NCI-H146 treated with DMSO at 0.1 percent for 48 hours (cell line): Measurements from ENCODE around the gene OR10T2.
"Not testable (repeated sequence)": the region's sequence is repeated elsewhere in the genome, so short reads cannot be mapped to it uniquely, and the experiment has no call there.

Source experiments
- DNase-seq: peaks from one replicate; lab custom pipeline; 2025; ENCODE audit not compliant: unreplicated experiment; lab: John Stamatoyannopoulos, UW

OR10T2 gene

DNA sequence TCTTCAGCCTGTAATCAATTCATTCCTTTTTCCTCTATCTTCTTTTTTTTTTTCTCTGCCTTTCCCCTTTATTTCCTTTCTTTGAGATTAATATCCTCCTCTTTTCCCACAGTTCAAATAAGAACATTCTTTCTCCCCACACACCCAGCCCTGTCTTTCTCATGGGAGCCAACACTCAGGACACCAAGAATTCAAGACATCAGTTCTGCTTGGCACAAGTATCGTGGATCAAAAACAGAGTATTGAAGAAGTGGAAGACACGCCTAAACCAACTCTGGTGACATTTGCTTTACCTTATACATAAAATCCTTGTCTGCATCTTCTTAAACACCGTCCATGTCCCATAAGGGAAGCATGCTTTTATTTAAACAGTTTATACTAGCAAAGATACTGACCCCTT, 42.6 kb downstream of the OR10T2 start:
- DNase-seq: no peak

DNA sequence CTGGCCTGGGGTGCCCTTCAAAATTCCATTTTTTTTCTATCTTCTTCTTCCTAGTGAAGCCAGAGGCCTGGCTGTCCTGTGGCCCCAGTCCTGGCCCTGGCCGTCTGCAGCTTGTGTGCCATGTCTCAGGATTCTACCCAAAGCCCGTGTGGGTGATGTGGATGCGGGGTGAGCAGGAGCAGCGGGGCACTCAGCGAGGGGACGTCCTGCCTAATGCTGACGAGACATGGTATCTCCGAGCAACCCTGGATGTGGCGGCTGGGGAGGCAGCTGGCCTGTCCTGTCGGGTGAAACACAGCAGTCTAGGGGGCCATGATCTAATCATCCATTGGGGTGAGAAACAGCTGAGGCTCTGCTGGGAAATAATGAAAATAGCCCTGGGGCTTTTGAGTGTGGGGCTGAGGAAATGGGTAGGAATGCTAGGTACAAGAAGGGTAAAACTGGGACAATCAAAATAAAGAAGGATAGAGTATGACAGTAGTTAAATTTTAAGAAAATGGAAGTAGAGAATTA, 43.4 kb downstream of the OR10T2 start:
- no peak for DNase-seq

DNA sequence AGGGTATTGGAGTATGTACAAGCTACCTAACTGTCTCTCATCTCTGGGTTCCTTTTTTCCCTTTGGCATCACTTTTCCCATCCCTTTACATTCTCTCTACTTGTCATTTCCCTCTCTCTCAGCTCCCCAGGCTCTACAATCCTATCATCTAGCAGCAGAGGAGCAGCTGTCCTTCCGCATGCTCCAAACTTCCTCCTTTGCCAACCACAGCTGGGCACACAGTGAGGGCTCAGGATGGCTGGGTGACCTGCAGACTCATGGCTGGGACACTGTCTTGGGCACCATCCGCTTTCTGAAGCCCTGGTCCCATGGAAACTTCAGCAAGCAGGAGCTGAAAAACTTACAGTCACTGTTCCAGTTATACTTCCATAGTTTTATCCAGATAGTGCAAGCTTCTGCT, 45.0 kb downstream of the OR10T2 start:
- no peak for DNase-seq

DNA sequence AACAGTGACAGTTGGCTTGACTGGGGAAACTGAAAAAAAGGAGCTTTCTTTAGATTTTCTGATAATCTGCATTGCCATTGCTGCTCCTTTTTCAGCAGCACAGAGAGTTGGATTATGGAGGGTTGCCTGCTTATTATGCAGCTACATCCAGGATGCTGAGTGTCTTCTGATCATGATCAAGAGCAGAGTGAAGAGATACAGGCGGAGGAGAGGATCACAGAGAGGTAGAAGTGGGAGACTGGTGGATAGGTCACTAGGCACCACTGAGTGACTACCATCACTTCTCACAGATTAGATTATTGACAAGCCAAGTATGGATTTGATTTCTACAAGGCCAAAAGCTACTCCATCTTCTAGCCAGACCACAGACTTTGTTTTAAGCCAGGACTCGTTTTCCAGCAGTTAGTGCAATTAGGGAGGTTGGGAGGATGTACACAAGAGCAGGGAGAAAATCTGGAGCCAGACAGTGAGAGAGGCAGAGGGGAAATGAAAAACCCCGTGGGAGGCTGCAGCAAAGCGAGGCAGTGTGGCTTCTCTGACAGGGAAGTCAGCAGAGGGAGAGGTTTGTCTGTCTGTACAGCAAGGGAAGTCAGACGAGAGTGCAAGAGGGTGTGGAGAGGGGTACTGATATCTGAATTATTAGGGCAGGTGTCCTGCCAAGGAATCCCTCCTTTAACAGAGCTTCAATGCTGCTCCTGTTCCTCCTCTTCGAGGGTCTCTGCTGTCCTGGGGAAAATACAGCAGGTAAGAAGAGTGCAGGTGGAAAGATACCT, 45.8 kb downstream of the OR10T2 start, which contains the start of gene CD1E:
TSS of gene CD1E (plus strand) at position 592 of the 773 bp plus-strand sequence. CDS start at position 687, 95 bp downstream.
- no peak for DNase-seq

DNA sequence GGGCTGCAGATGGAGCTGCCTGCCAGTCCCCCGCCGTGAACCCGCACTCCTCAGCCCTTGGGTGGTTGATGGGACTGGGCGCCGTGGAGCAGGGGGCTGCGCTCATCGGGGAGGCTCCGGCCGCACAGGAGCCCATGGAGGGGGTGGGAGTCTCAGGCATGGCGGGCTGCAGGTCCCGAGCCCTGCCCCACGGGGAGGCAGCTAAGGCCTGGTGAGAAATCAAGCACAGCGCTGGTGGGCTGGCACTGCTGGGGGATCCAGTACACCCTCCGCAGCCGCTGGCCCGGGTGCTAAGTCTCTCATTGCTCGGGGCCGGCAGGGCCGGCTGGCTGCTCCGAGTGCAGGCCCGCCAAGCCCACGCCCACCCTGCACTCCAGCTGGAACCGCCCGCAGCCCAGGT, 50.3 kb downstream of the OR10T2 start:
- DNase-seq: not testable (repeated sequence)
